ENCODE data around the gene OR2B2.

Gene OR2B2

DNA sequence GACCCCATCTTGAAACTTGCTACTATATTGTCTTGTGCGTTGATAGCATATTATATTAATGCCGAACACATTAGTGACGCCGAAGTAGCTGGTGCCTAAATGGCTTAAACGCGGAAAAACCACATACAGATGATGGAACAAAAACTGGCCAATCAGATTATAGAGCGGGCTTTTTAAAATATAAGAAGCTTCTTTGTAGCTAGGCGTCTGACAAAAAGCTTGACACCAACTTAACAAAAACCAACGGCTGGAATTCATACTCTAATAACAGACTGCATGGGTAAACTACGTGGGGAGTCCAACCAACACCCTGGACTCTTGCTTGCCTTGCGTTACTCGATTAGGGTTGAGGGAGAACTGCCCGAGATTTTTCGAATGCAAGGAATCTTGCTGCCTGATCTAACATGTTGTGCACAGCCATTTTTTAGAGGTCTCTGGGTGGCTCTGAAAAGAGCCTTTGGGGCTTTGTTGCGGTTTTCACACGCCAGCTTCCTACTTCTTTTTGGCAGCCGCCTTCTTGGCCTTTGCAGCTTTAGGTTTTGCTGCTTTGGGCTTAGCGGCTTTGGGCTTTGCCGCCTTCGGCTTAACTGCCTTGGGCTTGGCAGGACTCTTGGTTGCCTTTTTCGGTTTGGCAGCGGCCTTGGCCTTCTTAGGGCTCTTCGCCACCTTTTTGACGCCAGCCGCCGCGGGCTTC, 45.7 kb downstream of the OR2B2 start:
- DNase-seq (ENCODE audit: low spot score) = no peak

GRCh38 chr6:27865850-27866356, 46.3 kb downstream of the OR2B2 start:
- DNase-seq (ENCODE audit: low spot score) = no peak

DNA sequence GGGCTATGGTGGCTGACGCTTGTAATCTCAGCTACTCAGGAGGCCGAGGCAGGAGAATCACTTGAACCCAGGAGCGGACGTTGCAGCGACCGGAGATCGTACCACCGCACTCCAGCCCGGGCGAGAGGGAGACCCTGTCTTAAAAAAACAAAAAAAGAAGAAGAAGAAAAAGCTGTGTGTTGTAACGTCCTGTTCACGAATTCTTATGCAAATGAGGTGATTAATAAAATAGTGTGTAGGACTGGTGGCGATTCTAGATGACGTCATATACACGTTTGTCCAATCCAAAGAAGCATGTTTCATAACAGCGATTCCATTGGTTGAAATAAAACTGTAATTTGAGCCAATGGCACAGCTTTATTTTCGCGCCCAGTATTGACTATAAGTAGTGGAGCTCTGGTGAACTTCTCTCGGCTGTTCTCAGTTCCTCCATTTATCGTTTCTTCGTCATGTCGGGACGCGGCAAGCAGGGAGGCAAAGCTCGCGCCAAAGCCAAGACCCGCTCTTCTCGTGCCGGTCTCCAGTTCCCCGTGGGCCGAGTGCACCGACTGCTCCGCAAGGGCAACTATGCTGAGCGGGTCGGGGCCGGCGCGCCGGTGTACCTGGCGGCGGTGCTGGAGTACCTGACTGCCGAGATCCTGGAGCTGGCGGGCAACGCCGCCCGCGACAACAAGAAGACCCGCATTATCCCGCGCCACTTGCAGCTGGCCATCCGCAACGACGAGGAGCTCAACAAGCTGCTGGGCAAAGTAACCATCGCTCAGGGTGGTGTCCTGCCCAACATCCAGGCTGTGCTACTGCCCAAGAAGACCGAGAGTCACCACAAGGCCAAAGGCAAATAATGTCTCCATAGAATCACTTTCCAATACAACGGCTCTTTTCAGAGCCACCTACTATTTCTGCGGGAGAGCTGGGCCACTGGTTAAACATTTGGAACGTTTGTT, 47.0 kb downstream of the OR2B2 start:
- DNase-seq (ENCODE audit: low spot score) = peak; percentile 82

- DNase-seq (ENCODE audit: low spot score) = no peak
These were observed 48.0 kb downstream of the OR2B2 start for GRCh38 chr6:27863962-27864905.

- no peak for DNase-seq (ENCODE audit: low spot score)
These were observed 49.7 kb downstream of the OR2B2 start for GRCh38 chr6:27862396-27863066.

DNA sequence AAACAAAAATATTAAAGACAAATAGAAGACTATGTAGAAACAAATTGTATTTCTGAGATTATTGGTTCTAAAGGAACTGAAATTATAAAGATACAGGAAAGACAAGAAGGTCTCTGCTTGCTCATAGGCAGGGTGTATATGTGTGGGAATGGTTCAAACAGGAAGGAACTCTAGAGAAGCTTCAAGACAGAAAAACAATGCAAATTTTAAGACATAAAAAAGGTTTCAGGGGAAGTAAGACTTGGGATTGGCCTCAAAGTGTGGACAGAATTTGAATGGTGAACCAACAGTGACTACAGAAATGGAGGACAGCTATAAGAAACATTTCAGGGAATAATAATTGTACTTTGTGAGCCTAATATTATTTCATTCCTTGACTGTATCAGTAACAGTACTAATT, 50.3 kb downstream of the OR2B2 start:
- DNase-seq (ENCODE audit: low spot score) = no peak

DNA sequence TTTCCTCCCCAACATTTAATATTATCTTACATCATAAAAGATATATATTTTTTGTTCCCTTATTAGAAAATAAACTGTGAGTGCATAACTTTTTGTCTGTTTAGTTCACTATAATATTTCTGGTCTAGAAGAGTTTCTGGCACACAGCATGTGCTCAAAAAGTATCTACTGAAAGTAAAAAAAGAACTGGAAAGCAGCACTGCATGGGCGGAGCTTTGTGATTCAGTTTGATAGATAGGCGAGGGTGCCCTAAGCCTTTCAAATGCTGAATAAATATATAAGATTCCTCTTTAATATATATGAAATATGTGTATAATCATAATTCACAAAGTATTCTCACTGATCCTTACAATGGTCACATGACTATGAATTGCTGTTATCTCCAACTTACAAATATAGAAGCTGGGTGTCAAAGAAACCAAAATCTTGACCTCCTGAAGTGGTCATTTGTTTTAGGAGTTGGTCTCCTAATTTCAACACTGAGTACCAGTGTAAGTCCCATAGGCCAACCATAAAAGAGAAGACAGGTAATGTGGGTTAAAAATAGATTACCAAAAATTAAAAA, 50.8 kb downstream of the OR2B2 start:
- DNase-seq (ENCODE audit: low spot score) = no peak

All from HuH-7.5 (cell line).